SK-N-SH (cell line): Measurements from ENCODE around the gene ASIC2. TPM values are rescaled to one million over a fixed set of nuclear protein-coding genes. Genes with fewer than 3 reads are reported as not detected.
A peak's percentile ranks its signal among the peaks of the same experiment; 100 is the strongest.

Experiments
- CTCF ChIA-PET: fragments of 300-600, 350-600 bp; formaldehyde crosslinking; extraction: SDS; loops from one replicate; lab custom pipeline; 2021; lab: Yijun Ruan, JAX
- POLR2A ChIA-PET: fragments of 350-600 bp; sonication (Branson Sonifier 250); formaldehyde crosslinking; extraction: SDS; loops from one replicate; lab custom pipeline; 2020; ENCODE audit warnings: antibody characterized with exemption, inconsistent platforms; lab: Yijun Ruan, JAX
- DNase-seq: peaks from one replicate; pipeline ENCODE4 v3.0.0; 2012
- H2AFZ ChIP-seq: fragments of 200-600 bp; sonication (generic); 2 replicates; pipeline ENCODE4 v1.8.1; 2016; ENCODE audit warnings: antibody characterized with exemption, mild to moderate bottlenecking, low read depth
- H3F3A ChIP-seq: fragments of 200-600 bp; sonication (generic); replicated peaks from 2 replicates; pipeline ENCODE3; 2016; ENCODE audit warnings: antibody characterized with exemption, mild to moderate bottlenecking; ENCODE audit not compliant: insufficient read depth
- H3K27ac ChIP-seq, 2 experiments: fragments of 200-500 bp in 1 of 2; fragments of 200-600 bp in 1 of 2; sonication (Bioruptor generic) in 1 of 2; sonication (generic), shearing (Covaris generic) in 1 of 2; 2 replicates each; pipeline versions ENCODE4 v1.5.1 to v1.6.1; 2014 to 2016; ENCODE audit warnings: low read depth in 2 of 2, inconsistent platforms in 1 of 2, low read length in 1 of 2, mild to moderate bottlenecking in 1 of 2, mixed read lengths in 1 of 2
- H3K27me3 ChIP-seq: fragments of 200-600 bp; sonication (generic), shearing (Covaris generic); 2 replicates; pipeline ENCODE4 v1.6.1; 2016; ENCODE audit warnings: mixed run types; ENCODE audit not compliant: insufficient read depth
- H3K36me3 ChIP-seq, 2 experiments: fragments of 200-500 bp in 1 of 2; fragments of 200-600 bp in 1 of 2; sonication (Bioruptor generic) in 1 of 2; sonication (generic) in 1 of 2; replicated peaks in 1 of 2; 2 replicates each; pipeline versions ENCODE3 to v1.5.1; 2014 to 2016; ENCODE audit warnings: low read length in 1 of 2, mild to moderate bottlenecking in 1 of 2; ENCODE audit not compliant: insufficient read depth in 2 of 2, control insufficient read depth in 1 of 2
- H3K4me1 ChIP-seq, 2 experiments: fragments of 200-500 bp in 1 of 2; fragments of 200-600 bp in 1 of 2; sonication (Bioruptor generic) in 1 of 2; sonication (generic), shearing (Covaris generic) in 1 of 2; 2 replicates each; pipeline versions ENCODE4 v1.5.1 to v1.6.1; 2014 to 2016; ENCODE audit warnings: low read depth in 1 of 2, low read length in 1 of 2, mixed run types in 1 of 2; ENCODE audit not compliant: insufficient read depth in 2 of 2, control insufficient read depth in 1 of 2
- H3K4me2 ChIP-seq: fragments of 200-600 bp; sonication (generic), shearing (Covaris generic); 2 replicates; pipeline ENCODE4 v1.6.1; 2017; ENCODE audit warnings: mixed run types
- H3K4me3 ChIP-seq, 2 experiments: fragments of 200-500 bp in 1 of 2; fragments of 200-600 bp in 1 of 2; sonication (Bioruptor generic) in 1 of 2; sonication (generic), shearing (Covaris generic) in 1 of 2; 2 replicates each; pipeline versions ENCODE4 v1.5.1 to v1.8.1; 2014 to 2016; ENCODE audit warnings: low read depth in 2 of 2, inconsistent platforms in 1 of 2, low read length in 1 of 2, mild to moderate bottlenecking in 1 of 2, mixed read lengths in 1 of 2, moderate library complexity in 1 of 2
- H3K79me2 ChIP-seq: fragments of 200-600 bp; sonication (generic); 2 replicates; pipeline ENCODE4 v1.8.1; 2017; ENCODE audit warnings: mild to moderate bottlenecking; ENCODE audit not compliant: insufficient read depth
- H3K9ac ChIP-seq: fragments of 200-600 bp; sonication (generic); 2 replicates; pipeline ENCODE4 v1.6.1; 2017; ENCODE audit warnings: mixed run types
- H3K9me2 ChIP-seq: fragments of 200-600 bp; sonication (generic); 2 replicates; pipeline ENCODE4 v1.6.1; 2017; ENCODE audit warnings: mixed run types
- H3K9me3 ChIP-seq: fragments of 200-600 bp; sonication (generic); 2 replicates; pipeline ENCODE4 v1.6.1; 2017; ENCODE audit warnings: mixed run types, mild to moderate bottlenecking, moderate library complexity
- H4K20me1 ChIP-seq: fragments of 200-600 bp; sonication (generic); 2 replicates; pipeline ENCODE4 v1.6.1; 2017; ENCODE audit warnings: mild to moderate bottlenecking, mixed run types; ENCODE audit not compliant: insufficient read depth
- ELF1 ChIP-seq: IDR thresholded peaks from 2 replicates; pipeline ENCODE4 v1.4.0; 2012
- FOSL2 ChIP-seq: IDR thresholded peaks from 2 replicates; pipeline ENCODE4 v1.4.0; 2012; ENCODE audit warnings: low read depth, mild to moderate bottlenecking, moderate library complexity, borderline replicate concordance
- GATA2 ChIP-seq: sonication (generic); formaldehyde crosslinking; IDR thresholded peaks from 2 replicates; pipeline ENCODE4 v1.5.0; 2020; ENCODE audit warnings: mild to moderate bottlenecking, missing genetic modification reagents
- MAX ChIP-seq: IDR thresholded peaks from 2 replicates; pipeline ENCODE4 v1.4.0; 2012; ENCODE audit warnings: low read depth
- MEF2A ChIP-seq: IDR thresholded peaks from 2 replicates; pipeline ENCODE4 v1.4.0; 2012; ENCODE audit warnings: low read depth, borderline replicate concordance
- MXI1 ChIP-seq: IDR thresholded peaks from 2 replicates; pipeline ENCODE4 v1.6.1; 2012; ENCODE audit warnings: mild to moderate bottlenecking, low read depth, low read length, improper control_type of control experiment
- NFIC ChIP-seq: IDR thresholded peaks from 2 replicates; pipeline ENCODE4 v1.4.0; 2012; ENCODE audit warnings: borderline replicate concordance
- NRF1 ChIP-seq: IDR thresholded peaks from 2 replicates; pipeline ENCODE4 v1.6.1; 2012; ENCODE audit warnings: low read depth, mild to moderate bottlenecking, low read length
- POLR2AphosphoS5 ChIP-seq: IDR thresholded peaks from 2 replicates; pipeline ENCODE4 v1.6.1; 2012; ENCODE audit warnings: low read depth, low read length
- RAD21 ChIP-seq: IDR thresholded peaks from 2 replicates; pipeline ENCODE4 v1.6.1; 2012; ENCODE audit warnings: mild to moderate bottlenecking, low read length
- RCOR1 ChIP-seq: fragments of 150-350 bp; IDR thresholded peaks from 2 replicates; pipeline ENCODE4 v1.6.1; 2017; ENCODE audit warnings: antibody characterized with exemption, low read length
- RFX5 ChIP-seq: IDR thresholded peaks from 2 replicates; pipeline ENCODE4 v1.6.1; 2012; ENCODE audit warnings: mild to moderate bottlenecking, improper control_type of control experiment, low read length
- TAF1 ChIP-seq: IDR thresholded peaks from 2 replicates; pipeline ENCODE4 v1.6.1; 2012; ENCODE audit warnings: low read depth, mild to moderate bottlenecking, low read length, moderate library complexity, borderline replicate concordance
- TEAD4 ChIP-seq: IDR thresholded peaks from 2 replicates; pipeline ENCODE4 v1.4.0; 2012; ENCODE audit warnings: mild to moderate bottlenecking, borderline replicate concordance; ENCODE audit not compliant: insufficient read depth
- WGBS: methylation state at CpG from one replicate; pipeline ENCODE4 v1.1.6; 2017; ENCODE audit warnings: low lambda C conversion rate; 5-methylcytosine and 5-hydroxymethylcytosine counted together
- polyA plus RNA-seq, 3 experiments: library from polyadenylated mRNA; depleted of rRNA; stranded (reverse); fragments of >200 nt; gene quantifications; 2 replicates each; pipeline ENCODE4 v1.2.3, GENCODE V29; 2012
- TF ChIP-seq, protein P1 (sequence below): IDR thresholded peaks from 2 replicates; pipeline ENCODE4 v1.6.1; 2012; ENCODE audit warnings: mild to moderate bottlenecking, low read depth, low read length, moderate library complexity
- TF ChIP-seq, protein P2 (sequence below): fragments of 150-350 bp; IDR thresholded peaks from 2 replicates; pipeline ENCODE4 v1.6.1; 2016; ENCODE audit warnings: mild to moderate bottlenecking, low read depth, low read length
- TF ChIP-seq, protein P3 (sequence below): fragments of 200-600 bp; sonication (generic); IDR thresholded peaks from 2 replicates; pipeline ENCODE4 v1.6.1; 2017; ENCODE audit warnings: antibody characterized with exemption, mild to moderate bottlenecking, moderate library complexity

The ASIC2 gene
- polyA plus RNA-seq, 1 of the 3 experiments (the other 2 are of a cell fraction): 0.08 TPM

- Histone ChIP-seq H3K9me2 (no peaks in the 10 kb centered on the region), H3K27ac (peak overlapping the region in 1 of 2 experiments; percentile 55; a peak in 2 of 4 replicates), H4K20me1 (no peaks in the 10 kb centered on the region), H3K4me3 (no peak overlapping the region; a peak in 1 of 4 replicates), H3K36me3 (no peaks in the 10 kb centered on the region), H3K9me3 (no peaks in the 10 kb centered on the region), H3K27me3 (no peaks in the 10 kb centered on the region), H2AFZ (no peak overlapping the region), H3K4me2 (peak overlapping the region; percentile 67; the same call in 1 of the 2 replicates), H3K79me2 (no peaks in the 10 kb centered on the region), H3K4me1 (peaks cover 0 to 20% of the 10 kb centered on the region in 2 experiments; a peak in 2 of 4 replicates), H3F3A (peaks cover 11% of the 10 kb centered on the region), H3K9ac (no peak overlapping the region)
- POLR2A ChIA-PET: no interaction called here
- DNase-seq: no peak
- CTCF ChIA-PET: no interaction called here
- TF ChIP-seq, protein P1, sequence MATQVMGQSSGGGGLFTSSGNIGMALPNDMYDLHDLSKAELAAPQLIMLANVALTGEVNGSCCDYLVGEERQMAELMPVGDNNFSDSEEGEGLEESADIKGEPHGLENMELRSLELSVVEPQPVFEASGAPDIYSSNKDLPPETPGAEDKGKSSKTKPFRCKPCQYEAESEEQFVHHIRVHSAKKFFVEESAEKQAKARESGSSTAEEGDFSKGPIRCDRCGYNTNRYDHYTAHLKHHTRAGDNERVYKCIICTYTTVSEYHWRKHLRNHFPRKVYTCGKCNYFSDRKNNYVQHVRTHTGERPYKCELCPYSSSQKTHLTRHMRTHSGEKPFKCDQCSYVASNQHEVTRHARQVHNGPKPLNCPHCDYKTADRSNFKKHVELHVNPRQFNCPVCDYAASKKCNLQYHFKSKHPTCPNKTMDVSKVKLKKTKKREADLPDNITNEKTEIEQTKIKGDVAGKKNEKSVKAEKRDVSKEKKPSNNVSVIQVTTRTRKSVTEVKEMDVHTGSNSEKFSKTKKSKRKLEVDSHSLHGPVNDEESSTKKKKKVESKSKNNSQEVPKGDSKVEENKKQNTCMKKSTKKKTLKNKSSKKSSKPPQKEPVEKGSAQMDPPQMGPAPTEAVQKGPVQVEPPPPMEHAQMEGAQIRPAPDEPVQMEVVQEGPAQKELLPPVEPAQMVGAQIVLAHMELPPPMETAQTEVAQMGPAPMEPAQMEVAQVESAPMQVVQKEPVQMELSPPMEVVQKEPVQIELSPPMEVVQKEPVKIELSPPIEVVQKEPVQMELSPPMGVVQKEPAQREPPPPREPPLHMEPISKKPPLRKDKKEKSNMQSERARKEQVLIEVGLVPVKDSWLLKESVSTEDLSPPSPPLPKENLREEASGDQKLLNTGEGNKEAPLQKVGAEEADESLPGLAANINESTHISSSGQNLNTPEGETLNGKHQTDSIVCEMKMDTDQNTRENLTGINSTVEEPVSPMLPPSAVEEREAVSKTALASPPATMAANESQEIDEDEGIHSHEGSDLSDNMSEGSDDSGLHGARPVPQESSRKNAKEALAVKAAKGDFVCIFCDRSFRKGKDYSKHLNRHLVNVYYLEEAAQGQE: no peak
- TF ChIP-seq RAD21 (no peak), POLR2AphosphoS5 (no peak), GATA2 (CRISPR knock-in tag) (no peak)
- WGBS: 38% methylated on average over 10 of the region's 10 CpGs
Observed at GRCh38 chr17:33266611-33267010, 26.5 kb downstream of the ASIC2 start.

DNA sequence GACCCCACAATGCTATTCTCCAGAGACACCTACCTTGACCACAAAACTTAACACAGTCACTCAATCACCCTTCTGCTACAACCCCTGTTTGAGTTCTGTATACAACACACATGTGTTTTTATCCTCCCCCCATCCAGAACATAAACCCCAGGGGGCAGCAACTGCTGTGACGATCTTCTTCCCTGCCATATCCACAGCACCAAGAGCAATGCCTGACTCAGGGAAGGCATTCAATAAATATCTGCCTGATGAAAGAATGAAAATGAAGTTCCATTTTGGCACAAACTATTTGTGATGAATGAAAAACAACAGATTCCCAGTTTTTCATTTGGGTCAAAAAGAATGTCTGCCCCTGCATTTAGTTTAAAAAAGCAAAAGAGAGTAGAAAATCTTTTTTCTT lies 27.0 kb downstream of the ASIC2 start:
- H3K4me1 ChIP-seq: peaks cover 0 to 20% of the 10 kb centered on the region in 2 experiments; a peak in 2 of 4 replicates
- H3K4me2 ChIP-seq: 0 out of 2 replicates have a peak overlapping the region, but pooled peaks have one; percentile 67
- no peak overlapping the region for H2AFZ ChIP-seq
- 55% methylated on average over 1 of the region's 1 CpG for WGBS
- ChIA-PET CTCF (no interaction called here), POLR2A (no interaction called here)
- H3K9ac ChIP-seq: no peak overlapping the region
- H3K79me2 ChIP-seq: no peaks in the 10 kb centered on the region
- H3K36me3 ChIP-seq: no peaks in the 10 kb centered on the region
- peaks cover 11% of the 10 kb centered on the region for H3F3A ChIP-seq
- no peak for DNase-seq
- no peaks in the 10 kb centered on the region for H3K9me3 ChIP-seq
- no peaks in the 10 kb centered on the region for H3K27me3 ChIP-seq
- no peaks in the 10 kb centered on the region for H4K20me1 ChIP-seq
- TF ChIP-seq TEAD4: no peak
- TF ChIP-seq FOSL2: no peak
- no peak for TF ChIP-seq POLR2AphosphoS5
- TF ChIP-seq, protein P2, sequence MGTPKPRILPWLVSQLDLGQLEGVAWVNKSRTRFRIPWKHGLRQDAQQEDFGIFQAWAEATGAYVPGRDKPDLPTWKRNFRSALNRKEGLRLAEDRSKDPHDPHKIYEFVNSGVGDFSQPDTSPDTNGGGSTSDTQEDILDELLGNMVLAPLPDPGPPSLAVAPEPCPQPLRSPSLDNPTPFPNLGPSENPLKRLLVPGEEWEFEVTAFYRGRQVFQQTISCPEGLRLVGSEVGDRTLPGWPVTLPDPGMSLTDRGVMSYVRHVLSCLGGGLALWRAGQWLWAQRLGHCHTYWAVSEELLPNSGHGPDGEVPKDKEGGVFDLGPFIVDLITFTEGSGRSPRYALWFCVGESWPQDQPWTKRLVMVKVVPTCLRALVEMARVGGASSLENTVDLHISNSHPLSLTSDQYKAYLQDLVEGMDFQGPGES: no peak
- no peak for TF ChIP-seq RCOR1
- TF ChIP-seq MEF2A: no peak
- TF ChIP-seq, protein P1: no peak
- no peak for TF ChIP-seq NFIC
- no peak for TF ChIP-seq NRF1
- TF ChIP-seq TAF1: no peak
- no peak for TF ChIP-seq MXI1
- no peak for TF ChIP-seq RFX5
- no peak for TF ChIP-seq MAX
- TF ChIP-seq ELF1: no peak
- TF ChIP-seq, protein P3, sequence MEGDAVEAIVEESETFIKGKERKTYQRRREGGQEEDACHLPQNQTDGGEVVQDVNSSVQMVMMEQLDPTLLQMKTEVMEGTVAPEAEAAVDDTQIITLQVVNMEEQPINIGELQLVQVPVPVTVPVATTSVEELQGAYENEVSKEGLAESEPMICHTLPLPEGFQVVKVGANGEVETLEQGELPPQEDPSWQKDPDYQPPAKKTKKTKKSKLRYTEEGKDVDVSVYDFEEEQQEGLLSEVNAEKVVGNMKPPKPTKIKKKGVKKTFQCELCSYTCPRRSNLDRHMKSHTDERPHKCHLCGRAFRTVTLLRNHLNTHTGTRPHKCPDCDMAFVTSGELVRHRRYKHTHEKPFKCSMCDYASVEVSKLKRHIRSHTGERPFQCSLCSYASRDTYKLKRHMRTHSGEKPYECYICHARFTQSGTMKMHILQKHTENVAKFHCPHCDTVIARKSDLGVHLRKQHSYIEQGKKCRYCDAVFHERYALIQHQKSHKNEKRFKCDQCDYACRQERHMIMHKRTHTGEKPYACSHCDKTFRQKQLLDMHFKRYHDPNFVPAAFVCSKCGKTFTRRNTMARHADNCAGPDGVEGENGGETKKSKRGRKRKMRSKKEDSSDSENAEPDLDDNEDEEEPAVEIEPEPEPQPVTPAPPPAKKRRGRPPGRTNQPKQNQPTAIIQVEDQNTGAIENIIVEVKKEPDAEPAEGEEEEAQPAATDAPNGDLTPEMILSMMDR: no peak
- no peaks in the 10 kb centered on the region for H3K9me2 ChIP-seq
- H3K4me3 ChIP-seq: no peak overlapping the region; a peak in 1 of 4 replicates
- no peak overlapping the region for H3K27ac ChIP-seq
